GM20431 (cell line): Measurements from ENCODE around the gene CENPF.
"Not testable (repeated sequence)": the region's sequence is repeated elsewhere in the genome, so short reads cannot be mapped to it uniquely, and the experiment has no call there.

Experiments
- in situ Hi-C: fragments of 300-500 bp; cut with MseI, MboI; formaldehyde crosslinking; loops from one replicate; pipeline ENCODE4 v1.15.0; 2020; ENCODE audit warnings: low sequenced_read_pairs; ENCODE audit not compliant: unreplicated experiment

The CENPF gene

GRCh38 chr1:214643030-214643429, 40.0 kb downstream of the CENPF start:
- in situ Hi-C loops, result loop anchor here (25.0 kb wide), 1 partner anchor 869 kb away; no protein-coding TSS in a partner anchor

DNA sequence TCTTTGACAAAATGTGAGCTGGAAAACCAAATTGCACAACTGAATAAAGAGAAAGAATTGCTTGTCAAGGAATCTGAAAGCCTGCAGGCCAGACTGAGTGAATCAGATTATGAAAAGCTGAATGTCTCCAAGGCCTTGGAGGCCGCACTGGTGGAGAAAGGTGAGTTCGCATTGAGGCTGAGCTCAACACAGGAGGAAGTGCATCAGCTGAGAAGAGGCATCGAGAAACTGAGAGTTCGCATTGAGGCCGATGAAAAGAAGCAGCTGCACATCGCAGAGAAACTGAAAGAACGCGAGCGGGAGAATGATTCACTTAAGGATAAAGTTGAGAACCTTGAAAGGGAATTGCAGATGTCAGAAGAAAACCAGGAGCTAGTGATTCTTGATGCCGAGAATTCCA, 42.7 kb downstream of the CENPF start:
- in situ Hi-C loops, result loop anchor here (25.0 kb wide), 1 partner anchor 867 kb away; no protein-coding TSS in a partner anchor

DNA sequence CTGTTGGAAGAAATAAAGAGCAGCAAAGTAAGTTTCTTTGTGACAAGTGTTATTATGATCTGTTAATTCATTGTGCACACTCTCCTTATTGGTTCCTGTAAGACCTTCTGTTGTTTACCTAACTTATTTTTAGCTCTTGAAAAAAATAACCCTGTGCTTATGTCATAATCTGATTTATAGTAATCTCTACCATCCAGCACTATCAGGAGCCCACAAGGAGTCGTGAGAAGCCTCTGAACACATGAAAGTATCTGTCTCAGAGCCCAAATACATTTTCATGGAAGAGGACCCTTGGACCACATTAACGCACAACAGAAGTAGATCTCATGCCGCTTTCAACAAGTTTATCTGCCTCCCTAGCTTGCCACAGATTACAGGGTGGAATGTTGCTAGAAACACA, 45.8 kb downstream of the CENPF start:
- in situ Hi-C loops, result loop anchor here (25.0 kb wide), 1 partner anchor 864 kb away; no protein-coding TSS in a partner anchor

DNA sequence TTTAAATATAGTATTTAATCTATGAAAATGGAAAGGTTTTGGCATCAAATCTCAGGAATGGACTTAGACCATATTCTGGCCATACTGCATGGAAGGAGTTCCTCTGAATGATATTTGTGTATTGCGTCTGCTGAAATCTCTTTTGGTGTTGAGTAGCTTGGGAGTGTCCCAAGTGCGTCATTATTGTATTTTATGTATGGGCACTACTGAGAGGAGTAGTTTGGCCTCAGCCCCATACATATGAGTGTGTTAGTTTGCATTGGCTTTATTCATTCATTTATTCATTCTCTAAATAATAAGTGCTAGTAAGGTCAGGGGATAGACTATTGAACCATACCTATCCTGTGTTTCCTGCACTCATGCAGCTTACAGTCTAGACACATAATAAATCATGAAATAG, 46.6 kb downstream of the CENPF start:
- in situ Hi-C loops, result loop anchor here (25.0 kb wide), 1 partner anchor 863 kb away; no protein-coding TSS in a partner anchor

DNA sequence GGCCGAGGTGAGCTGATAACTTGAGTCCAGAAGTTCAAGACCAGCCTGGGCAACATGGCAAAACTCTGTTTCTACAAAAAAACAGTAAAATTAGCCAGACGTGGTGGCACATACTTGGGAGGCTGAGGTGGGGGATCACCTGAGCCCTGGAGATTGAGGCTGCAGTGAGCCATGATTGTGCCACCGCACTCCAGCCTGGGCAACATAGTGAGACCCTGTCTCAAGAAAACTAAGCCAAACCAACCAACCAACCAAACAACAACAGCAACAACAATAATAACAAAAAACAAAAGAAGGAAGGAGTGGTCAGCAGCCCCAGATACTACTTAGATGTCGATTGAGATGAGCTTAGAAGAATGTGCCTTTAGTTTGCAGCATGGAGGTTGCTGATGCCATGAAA, 47.7 kb downstream of the CENPF start:
- in situ Hi-C loops, result no loop called here

DNA sequence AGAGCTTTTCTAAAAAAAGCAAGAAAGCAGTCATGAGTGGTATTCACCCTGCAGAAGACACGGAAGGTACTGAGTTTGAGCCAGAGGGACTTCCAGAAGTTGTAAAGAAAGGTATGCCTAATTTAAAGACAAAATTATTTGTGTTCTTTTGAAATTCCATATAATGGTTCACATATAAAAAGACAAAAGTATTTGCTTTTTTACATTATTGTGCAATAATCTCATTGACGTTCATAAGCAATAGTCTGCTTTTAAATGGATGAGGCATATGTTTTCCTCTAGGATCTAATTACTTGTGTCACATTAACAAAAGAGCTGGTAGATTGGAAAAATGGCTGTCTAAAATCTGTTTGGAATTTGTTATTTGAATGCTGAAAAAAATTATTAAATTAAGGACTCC, 54.3 kb downstream of the CENPF start:
- in situ Hi-C loops, result no loop called here

DNA sequence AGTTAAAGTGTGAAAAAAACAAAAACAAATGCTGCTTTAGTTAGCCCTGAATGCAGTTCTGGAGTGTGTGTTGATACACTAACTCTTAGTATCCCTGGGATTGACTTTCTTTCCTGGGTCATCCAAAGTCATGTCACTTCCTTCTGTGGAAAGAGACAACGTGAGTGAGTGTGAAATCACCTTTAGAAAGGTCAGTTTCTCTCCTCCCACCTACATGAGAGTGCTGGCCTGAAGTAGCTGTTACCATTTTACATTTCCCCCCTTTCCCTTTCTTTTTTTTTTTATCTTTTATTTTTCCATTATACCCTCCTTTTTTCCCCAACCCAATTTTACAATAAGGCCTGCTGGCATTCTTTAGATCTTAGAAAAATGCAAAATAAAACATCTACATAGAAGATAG, 55.2 kb downstream of the CENPF start:
- in situ Hi-C loops, result no loop called here

GRCh38 chr1:214658785-214659184, 55.8 kb downstream of the CENPF start:
- in situ Hi-C loops, result no loop called here

GRCh38 chr1:214660190-214660589, 57.2 kb downstream of the CENPF start:
- in situ Hi-C loops, result no loop called here

DNA sequence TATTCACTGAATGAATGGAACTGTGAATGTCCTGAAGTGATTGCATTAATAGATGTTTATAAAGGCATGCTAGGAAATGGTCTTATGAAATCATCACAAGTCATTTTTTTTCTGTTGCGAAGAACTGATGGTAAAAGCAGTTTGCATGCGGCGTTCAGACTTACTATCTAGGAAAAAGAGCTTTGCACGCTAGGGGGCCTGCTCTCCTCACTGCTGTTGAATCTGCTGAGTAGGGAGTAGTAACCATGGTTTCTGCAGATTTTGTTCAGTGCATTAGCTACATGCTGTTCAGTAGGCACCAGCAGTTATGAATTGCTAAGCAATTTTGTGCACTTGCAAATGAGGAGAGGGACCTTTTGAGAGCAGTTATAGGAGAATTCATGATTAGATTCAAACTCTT, 57.9 kb downstream of the CENPF start:
- in situ Hi-C loops, result no loop called here

DNA sequence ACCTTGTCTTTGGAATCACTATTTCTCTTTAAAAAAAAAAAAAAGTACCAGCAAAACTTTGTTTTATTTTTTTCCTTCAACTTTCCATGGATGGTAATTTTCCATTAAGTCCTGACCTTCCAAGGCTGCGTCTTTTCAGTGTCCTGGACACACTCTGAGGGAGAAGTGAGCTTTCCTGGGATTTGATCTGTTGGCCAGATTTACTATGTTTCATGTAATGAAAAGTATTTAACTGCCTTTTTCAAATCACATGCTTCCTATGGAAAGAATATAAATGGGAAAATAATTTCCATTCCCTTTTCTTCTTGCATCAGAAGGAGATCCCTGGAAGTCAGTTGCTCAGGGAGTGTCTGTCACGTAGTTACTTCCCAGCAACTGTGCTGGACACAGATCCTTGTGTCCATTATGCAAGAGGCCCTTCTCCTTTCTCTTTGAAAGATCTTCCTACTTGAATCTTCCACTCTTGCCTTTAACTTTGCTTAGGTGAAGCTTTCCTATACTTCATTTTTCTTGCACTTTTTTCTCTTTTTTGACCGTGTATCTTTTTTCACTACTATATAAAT, 59.3 kb downstream of the CENPF start:
- in situ Hi-C loops, result no loop called here

- in situ Hi-C loops, result no loop called here
These were observed 61.8 kb downstream of the CENPF start for GRCh38 chr1:214664651-214665433.

GRCh38 chr1:214665606-214666110, 62.7 kb downstream of the CENPF start:
- in situ Hi-C loops, result no loop called here

DNA sequence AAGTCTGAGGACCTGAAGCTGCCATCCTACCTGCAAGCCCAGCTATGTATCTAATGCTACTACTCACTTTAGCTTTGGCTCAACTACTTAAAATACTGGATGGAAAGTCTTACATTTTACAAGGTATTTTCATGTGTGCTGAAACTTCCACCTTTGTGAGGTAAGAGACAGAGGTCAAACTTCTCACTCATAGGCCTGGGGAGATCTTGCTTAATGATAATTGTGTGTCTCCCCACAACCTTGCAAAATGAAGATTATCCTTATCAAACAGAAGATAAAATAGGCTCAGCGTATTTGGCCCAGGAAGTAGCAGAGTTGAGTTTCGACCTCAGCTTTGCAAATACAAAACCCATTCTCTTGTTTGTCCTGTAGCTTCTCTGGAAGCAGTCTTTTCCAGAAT, 63.7 kb downstream of the CENPF start:
- in situ Hi-C loops, result no loop called here

DNA sequence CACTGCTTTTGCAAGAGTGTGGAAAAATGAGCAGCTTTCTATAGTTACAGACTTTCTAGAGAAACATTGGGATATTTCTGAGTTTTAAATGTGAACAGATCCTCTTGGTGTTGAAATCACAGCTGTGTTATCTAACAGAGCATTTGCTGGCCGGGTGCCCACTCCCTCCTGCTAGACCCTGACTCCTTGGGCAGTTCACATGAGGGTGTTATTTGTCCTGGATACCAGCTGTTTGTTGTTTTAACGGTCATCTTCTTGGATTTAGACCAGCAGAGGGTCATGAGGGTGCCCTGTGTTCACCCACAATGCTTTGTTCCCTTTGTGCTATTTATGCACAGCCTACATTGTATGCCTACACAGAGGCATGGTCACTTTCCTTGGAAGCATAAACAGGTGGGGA, 67.1 kb downstream of the CENPF start:
- in situ Hi-C loops, result no loop called here

DNA sequence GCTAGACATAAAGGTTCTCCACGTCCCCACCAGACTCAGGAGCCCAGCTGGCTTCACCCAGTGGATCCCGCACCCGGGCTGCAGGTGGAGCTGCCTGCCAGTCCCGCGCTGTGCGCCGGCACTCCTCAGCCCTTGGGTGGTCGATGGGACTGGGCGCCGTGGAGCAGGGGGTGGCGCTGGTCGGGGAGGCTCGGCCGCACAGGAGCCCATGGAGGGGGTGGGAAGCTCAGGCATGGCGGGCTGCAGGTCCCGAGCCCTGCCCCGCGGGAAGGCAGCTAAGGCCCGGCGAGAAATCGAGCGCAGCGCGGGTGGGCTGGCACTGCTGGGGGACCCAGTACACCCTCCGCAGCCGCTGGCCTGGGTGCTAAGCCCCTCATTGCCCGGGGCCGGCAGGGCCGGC, 70.0 kb downstream of the CENPF start:
- in situ Hi-C loops, result not testable (repeated sequence)

- in situ Hi-C loops, result no loop called here
These were observed 70.6 kb downstream of the CENPF start for GRCh38 chr1:214673576-214673975.

DNA sequence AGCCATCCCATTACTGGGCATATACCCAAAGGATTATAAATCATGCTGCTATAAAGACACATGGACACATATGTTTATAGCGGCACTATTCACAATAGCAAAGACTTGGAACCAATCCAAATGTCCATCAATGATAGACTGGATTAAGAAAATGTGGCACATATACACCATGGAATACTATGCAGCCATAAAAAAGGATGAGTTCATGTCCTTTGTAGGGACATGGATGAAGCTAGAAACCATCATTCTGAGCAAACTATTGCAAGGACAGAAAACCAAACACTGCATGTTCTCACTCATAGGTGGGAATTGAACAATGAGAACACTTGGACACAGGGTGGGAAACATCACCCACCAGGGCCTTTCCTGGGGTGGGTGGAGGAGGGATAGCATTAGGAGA, 72.5 kb downstream of the CENPF start:
- in situ Hi-C loops, result not testable (repeated sequence)

- in situ Hi-C loops, result no loop called here
These were observed 73.8 kb downstream of the CENPF start for GRCh38 chr1:214676747-214677146.

- in situ Hi-C loops, result no loop called here
These were observed 75.0 kb downstream of the CENPF start for GRCh38 chr1:214677945-214678344.

DNA sequence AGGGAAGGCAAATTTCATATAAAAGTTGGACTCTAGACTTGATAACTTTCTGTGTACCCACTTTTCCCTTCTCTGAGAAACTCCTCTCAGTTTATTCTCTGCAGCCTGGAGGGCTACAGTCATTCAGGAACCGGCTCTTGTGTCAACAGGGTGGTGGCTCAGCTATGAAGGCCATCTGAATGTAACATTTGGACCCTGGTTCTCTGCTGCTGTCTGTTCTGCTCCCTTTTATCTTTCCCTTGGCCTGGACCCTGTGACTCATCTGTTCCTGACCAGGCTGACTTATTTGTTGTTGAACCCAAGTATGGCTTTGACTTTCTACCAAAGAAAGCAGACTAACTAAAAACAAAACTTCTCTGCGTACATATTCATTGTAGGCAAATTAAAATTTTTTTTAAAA, 75.4 kb downstream of the CENPF start:
- in situ Hi-C loops, result no loop called here

- in situ Hi-C loops, result no loop called here
These were observed 80.6 kb downstream of the CENPF start for GRCh38 chr1:214683621-214684020.
